Right lobe of liver (tissue), 4 donors: Measurements from ENCODE around the gene KRTAP4-5.

ENCODE experiments used
- CTCF ChIP-seq, 4 donors: fragments of 200-600 bp in 3 of 4; fragments of 450-650 bp in 1 of 4; IDR thresholded peaks; one replicate each; pipeline versions ENCODE4 v1.5.1 to v1.8.0; 2016 to 2022; ENCODE audit warnings: antibody characterized with exemption in 4 of 4, mild to moderate bottlenecking in 2 of 4
- POLR2A ChIP-seq: fragments of 450-650 bp; IDR thresholded peaks from one replicate; pipeline ENCODE4 v1.6.1; 2017; ENCODE audit warnings: antibody characterized with exemption, mild to moderate bottlenecking
- donor health status: DM: no; HTN: no; CAD: no.
- donor health status: DM: no; HTN: no; CAD: no.
- donor health status: DM: no; HTN: yes; CAD: no.

- TF ChIP-seq CTCF (IDR thresholded peaks at IDR 0.05) (no peak), POLR2A (no peak)
These were observed 29.4 kb upstream of the KRTAP4-5 start for GRCh38 chr17:41178843-41179616.
